ENCODE data around the gene MMP20.

DNA sequence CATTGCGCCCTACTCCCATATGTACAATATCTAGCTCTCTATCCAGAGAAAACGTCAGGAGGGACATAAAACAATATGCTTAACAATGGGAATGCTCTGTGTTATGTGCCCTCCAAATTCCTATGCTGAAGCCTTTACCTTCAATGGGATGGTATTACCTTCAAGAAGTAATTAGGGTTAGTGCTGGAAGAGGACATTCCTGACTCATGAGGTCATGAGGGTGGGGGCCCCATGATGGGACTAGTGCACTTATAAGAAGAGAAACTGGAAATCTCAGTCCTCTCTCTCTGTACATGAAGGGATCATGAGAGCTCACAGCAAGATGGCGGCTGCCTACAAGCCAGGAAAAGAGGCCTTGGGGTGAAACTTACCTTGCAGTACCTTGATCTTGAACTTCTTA is 20.3 kb downstream of the MMP20 start:
- TF ChIP-seq EZH2 (conservative IDR thresholded peaks at IDR 0.05; ENCODE audit: low read depth, low read length) (no peak), PRPF4 (IDR thresholded peaks at IDR 0.05; ENCODE audit: low read depth, low read length, poor library complexity, severe bottlenecking) (no peak), SP1 (IDR thresholded peaks at IDR 0.05) (no peak), SP1 (CRISPR knock-in tag; IDR thresholded peaks at IDR 0.05) (no peak), KDM4B (CRISPR knock-in tag; IDR thresholded peaks at IDR 0.05) (no peak), POLR2AphosphoS5 (IDR thresholded peaks at IDR 0.05; ENCODE audit: low read depth, low read length) (no peak), HOXA5 (CRISPR knock-in tag; IDR thresholded peaks at IDR 0.05) (no peak), ZNF543 (CRISPR knock-in tag; IDR thresholded peaks at IDR 0.05) (no peak), HOXA3 (CRISPR knock-in tag; IDR thresholded peaks at IDR 0.05) (no peak), FOXA3 (CRISPR knock-in tag; IDR thresholded peaks at IDR 0.05) (no peak), ZFP36 (IDR thresholded peaks at IDR 0.05; ENCODE audit: borderline replicate concordance, low read depth, low read length, partially characterized antibody) (no peak), MAFF (IDR thresholded peaks at IDR 0.05; ENCODE audit: low read depth, low read length) (no peak)
- TF ChIP-seq, protein P1, sequence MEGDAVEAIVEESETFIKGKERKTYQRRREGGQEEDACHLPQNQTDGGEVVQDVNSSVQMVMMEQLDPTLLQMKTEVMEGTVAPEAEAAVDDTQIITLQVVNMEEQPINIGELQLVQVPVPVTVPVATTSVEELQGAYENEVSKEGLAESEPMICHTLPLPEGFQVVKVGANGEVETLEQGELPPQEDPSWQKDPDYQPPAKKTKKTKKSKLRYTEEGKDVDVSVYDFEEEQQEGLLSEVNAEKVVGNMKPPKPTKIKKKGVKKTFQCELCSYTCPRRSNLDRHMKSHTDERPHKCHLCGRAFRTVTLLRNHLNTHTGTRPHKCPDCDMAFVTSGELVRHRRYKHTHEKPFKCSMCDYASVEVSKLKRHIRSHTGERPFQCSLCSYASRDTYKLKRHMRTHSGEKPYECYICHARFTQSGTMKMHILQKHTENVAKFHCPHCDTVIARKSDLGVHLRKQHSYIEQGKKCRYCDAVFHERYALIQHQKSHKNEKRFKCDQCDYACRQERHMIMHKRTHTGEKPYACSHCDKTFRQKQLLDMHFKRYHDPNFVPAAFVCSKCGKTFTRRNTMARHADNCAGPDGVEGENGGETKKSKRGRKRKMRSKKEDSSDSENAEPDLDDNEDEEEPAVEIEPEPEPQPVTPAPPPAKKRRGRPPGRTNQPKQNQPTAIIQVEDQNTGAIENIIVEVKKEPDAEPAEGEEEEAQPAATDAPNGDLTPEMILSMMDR (CRISPR knock-in tag; IDR thresholded peaks at IDR 0.05): no peak
- TF ChIP-seq, protein P2, sequence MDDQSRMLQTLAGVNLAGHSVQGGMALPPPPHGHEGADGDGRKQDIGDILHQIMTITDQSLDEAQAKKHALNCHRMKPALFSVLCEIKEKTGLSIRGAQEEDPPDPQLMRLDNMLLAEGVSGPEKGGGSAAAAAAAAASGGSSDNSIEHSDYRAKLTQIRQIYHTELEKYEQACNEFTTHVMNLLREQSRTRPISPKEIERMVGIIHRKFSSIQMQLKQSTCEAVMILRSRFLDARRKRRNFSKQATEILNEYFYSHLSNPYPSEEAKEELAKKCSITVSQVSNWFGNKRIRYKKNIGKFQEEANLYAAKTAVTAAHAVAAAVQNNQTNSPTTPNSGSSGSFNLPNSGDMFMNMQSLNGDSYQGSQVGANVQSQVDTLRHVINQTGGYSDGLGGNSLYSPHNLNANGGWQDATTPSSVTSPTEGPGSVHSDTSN (CRISPR knock-in tag; IDR thresholded peaks at IDR 0.05; ENCODE audit: borderline replicate concordance): no peak

Measured in HepG2 (cell line).